Vagina (tissue), 2 donors: ENCODE results near the gene AGPS.

ENCODE experiments used
- CTCF ChIP-seq, 3 experiments: fragments of 450-650 bp in 2 of 3; fragments of 200-600 bp in 1 of 3; sonication (generic) in 1 of 3; IDR thresholded peaks; one replicate each; pipeline ENCODE4 v1.5.1; 2017 to 2019; ENCODE audit warnings: antibody characterized with exemption in 3 of 3, mild to moderate bottlenecking in 2 of 3, moderate library complexity in 2 of 3
- POLR2A ChIP-seq, 2 donors: fragments of 450-650 bp; IDR thresholded peaks; one replicate each; pipeline ENCODE4 v1.6.1; 2017; ENCODE audit warnings: antibody characterized with exemption in 2 of 2, mild to moderate bottlenecking in 2 of 2, moderate library complexity in 2 of 2
- POLR2AphosphoS5 ChIP-seq, 2 donors: sonication (generic); formaldehyde crosslinking; IDR thresholded peaks; one replicate each; pipeline ENCODE4 v1.9.0; 2017; ENCODE audit warnings: antibody characterized with exemption in 2 of 2, mild to moderate bottlenecking in 2 of 2, low read depth in 1 of 2; ENCODE audit not compliant: insufficient read depth in 1 of 2

- TF ChIP-seq CTCF (IDR thresholded peaks at IDR 0.05) (no peak), POLR2AphosphoS5 (IDR thresholded peaks at IDR 0.05; ENCODE audit: insufficient read depth in 1 of 2, low read depth in 1 of 2) (no peak), POLR2A (IDR thresholded peaks at IDR 0.05) (no peak)
Observed at GRCh38 chr2:177577075-177577474, 184.5 kb downstream of the AGPS start.
